AG04450 (cell line): ENCODE measurements around the gene MACROD2. TPM values are rescaled to one million over a fixed set of nuclear protein-coding genes. Genes with fewer than 3 reads are reported as not detected.

Experiments
- CTCF ChIA-PET: fragments of 300-600, 350-600 bp; formaldehyde crosslinking; extraction: SDS; loops from one replicate; lab custom pipeline; 2022; ENCODE audit warnings: antibody characterized with exemption, inconsistent platforms; lab: Charles Lee
- POLR2A ChIA-PET: fragments of 350-600 bp; formaldehyde crosslinking; extraction: SDS; loops from one replicate; lab custom pipeline; 2021; ENCODE audit warnings: antibody characterized with exemption, inconsistent platforms; lab: Yijun Ruan, JAX
- DNase-seq: peaks from one replicate; pipeline ENCODE4 v3.0.0-alpha.2; 2011; ENCODE audit warnings: low read depth, low spot score
- H3K27ac ChIP-seq: one replicate; pipeline ENCODE4 v1.5.1; 2012; ENCODE audit warnings: low read depth, low read length, control low read depth
- H3K27me3 ChIP-seq: one replicate; pipeline ENCODE4 v1.6.0; 2012; ENCODE audit warnings: low read length; ENCODE audit not compliant: control insufficient read depth, insufficient read depth
- H3K4me3 ChIP-seq: 2 replicates; pipeline ENCODE4 v1.5.1; 2011; ENCODE audit warnings: mild to moderate bottlenecking, low read depth, low read length, control low read depth
- H3K9me3 ChIP-seq: 2 replicates; pipeline ENCODE4 v1.5.1; 2012; ENCODE audit warnings: low read length; ENCODE audit not compliant: control insufficient read depth, insufficient read depth
- CTCF ChIP-seq: IDR thresholded peaks from 2 replicates; pipeline ENCODE4 v1.5.1; 2011; ENCODE audit warnings: low read depth, low read length, control low read depth, inconsistent platforms
- polyA plus RNA-seq: library from polyadenylated mRNA; depleted of rRNA; stranded (reverse); fragments of >200 nt; gene quantifications from 2 replicates; pipeline ENCODE4 v1.2.3, GENCODE V29; 2011

MACROD2 gene
- polyA plus RNA-seq, 1 experiment: 0.02 TPM

- DNase-seq: no peak
- no peaks in the 10 kb centered on the region for H3K9me3 ChIP-seq
- no peak overlapping the region for H3K27ac ChIP-seq
- ChIA-PET POLR2A (no interaction called here), CTCF (no interaction called here)
- H3K4me3 ChIP-seq: no peak overlapping the region
- TF ChIP-seq CTCF: no peak
- no peaks in the 10 kb centered on the region for H3K27me3 ChIP-seq
These were observed 882.1 kb downstream of the MACROD2 start for GRCh38 chr20:14877301-14878028.

GRCh38 chr20:14878676-14879019, 883.3 kb downstream of the MACROD2 start:
- no peak for TF ChIP-seq CTCF
- Histone ChIP-seq H3K9me3 (no peaks in the 10 kb centered on the region), H3K27me3 (no peaks in the 10 kb centered on the region), H3K27ac (no peak overlapping the region), H3K4me3 (no peak overlapping the region)
- no peak for DNase-seq
- ChIA-PET CTCF (no interaction called here), POLR2A (interaction anchor here (0.7 kb wide), 1 partner anchor 255 kb away, joined by 4 read pairs; no protein-coding TSS in a partner anchor)

GRCh38 chr20:14879020-14879697, 883.8 kb downstream of the MACROD2 start:
- Histone ChIP-seq H3K4me3 (no peak overlapping the region), H3K27me3 (no peaks in the 10 kb centered on the region), H3K9me3 (no peaks in the 10 kb centered on the region), H3K27ac (no peak overlapping the region)
- ChIA-PET POLR2A (interaction anchor here (0.7 kb wide), 1 partner anchor 255 kb away, joined by 4 read pairs; no protein-coding TSS in a partner anchor), CTCF (no interaction called here)
- DNase-seq: peak; percentile 4
- no peak for TF ChIP-seq CTCF

GRCh38 chr20:14879839-14880238, 884.5 kb downstream of the MACROD2 start:
- Histone ChIP-seq H3K9me3 (no peaks in the 10 kb centered on the region), H3K4me3 (no peak overlapping the region), H3K27me3 (no peaks in the 10 kb centered on the region), H3K27ac (no peak overlapping the region)
- CTCF ChIA-PET: no interaction called here
- POLR2A ChIA-PET: no interaction called here
- DNase-seq: no peak
- no peak for TF ChIP-seq CTCF

GRCh38 chr20:14881518-14881917, 886.2 kb downstream of the MACROD2 start:
- H3K27ac ChIP-seq: no peak overlapping the region
- DNase-seq: no peak
- H3K4me3 ChIP-seq: no peak overlapping the region
- no peaks in the 10 kb centered on the region for H3K27me3 ChIP-seq
- CTCF ChIA-PET: no interaction called here
- POLR2A ChIA-PET: no interaction called here
- no peaks in the 10 kb centered on the region for H3K9me3 ChIP-seq
- TF ChIP-seq CTCF: no peak
